GM19395 (cell line): ENCODE measurements around the gene CYRIA.

ENCODE experiments used
- ATAC-seq: cut with Tn5 transposase; IDR thresholded peaks from one replicate; pipeline ENCODE4 v1.9.1; 2021; ENCODE audit warnings: mild to moderate bottlenecking, moderate library complexity; ENCODE audit not compliant: unreplicated experiment

CYRIA gene

GRCh38 chr2:16671760-16672159 is 6.1 kb upstream of the CYRIA start:
- no peak for ATAC-seq

DNA sequence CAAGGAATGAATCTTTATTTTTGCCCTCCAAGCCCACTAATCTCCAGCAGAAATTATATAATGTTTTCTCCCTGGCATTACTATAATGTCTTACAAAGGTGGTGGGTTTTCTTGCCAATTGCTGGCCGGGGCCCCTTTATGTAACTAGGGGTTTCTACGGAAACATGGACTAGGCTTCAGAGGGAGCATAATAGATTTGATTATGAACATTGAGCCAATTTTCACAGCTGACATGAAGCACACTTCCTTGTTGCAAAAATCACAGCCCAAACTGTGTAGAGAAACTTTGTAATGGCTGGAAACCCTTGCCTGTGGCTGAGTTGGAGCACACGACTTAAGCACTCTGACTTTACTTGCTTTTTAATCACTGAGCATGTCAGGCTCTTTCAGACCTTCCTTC is 3.8 kb upstream of the CYRIA start:
- no peak for ATAC-seq

GRCh38 chr2:16666449-16666801 is 791 bp upstream of the CYRIA start:
- peak; percentile 18 for ATAC-seq

GRCh38 chr2:16664809-16665747 is 556 bp downstream of the CYRIA start:
- ATAC-seq, result peak; percentile 23

DNA sequence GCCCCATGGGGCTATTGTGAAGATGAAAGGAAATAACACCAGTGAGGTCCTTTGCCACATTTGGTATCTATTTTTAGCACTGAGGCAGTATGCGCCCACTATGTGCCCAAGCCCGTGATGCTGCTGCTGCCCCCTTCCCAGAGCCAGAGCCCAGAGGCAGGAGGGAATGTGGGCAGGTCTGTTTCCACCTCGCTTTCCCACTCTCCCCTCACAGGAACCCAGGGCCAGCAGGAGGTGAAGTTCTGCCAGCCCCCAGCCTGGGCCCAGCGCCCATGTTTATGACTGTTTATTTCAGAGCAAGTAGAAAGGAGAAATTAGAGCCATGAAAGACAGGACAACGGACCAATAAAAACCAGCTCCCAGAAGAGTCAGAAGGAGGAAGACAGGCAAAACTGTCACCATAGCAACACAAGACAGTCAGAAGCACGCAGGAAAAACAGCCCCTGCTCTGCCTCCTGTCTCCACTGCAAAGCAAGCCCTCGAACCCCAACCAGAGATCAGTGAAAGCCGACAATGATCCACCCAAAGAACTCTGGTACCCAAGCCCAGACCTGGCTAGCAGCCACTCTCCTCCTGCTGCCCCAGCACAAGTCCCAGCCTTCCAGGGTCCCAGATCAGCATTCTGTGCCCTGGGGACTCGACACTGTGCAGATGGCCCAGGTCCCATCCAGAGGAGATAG is 1.4 kb downstream of the CYRIA start:
- ATAC-seq, result no peak

DNA sequence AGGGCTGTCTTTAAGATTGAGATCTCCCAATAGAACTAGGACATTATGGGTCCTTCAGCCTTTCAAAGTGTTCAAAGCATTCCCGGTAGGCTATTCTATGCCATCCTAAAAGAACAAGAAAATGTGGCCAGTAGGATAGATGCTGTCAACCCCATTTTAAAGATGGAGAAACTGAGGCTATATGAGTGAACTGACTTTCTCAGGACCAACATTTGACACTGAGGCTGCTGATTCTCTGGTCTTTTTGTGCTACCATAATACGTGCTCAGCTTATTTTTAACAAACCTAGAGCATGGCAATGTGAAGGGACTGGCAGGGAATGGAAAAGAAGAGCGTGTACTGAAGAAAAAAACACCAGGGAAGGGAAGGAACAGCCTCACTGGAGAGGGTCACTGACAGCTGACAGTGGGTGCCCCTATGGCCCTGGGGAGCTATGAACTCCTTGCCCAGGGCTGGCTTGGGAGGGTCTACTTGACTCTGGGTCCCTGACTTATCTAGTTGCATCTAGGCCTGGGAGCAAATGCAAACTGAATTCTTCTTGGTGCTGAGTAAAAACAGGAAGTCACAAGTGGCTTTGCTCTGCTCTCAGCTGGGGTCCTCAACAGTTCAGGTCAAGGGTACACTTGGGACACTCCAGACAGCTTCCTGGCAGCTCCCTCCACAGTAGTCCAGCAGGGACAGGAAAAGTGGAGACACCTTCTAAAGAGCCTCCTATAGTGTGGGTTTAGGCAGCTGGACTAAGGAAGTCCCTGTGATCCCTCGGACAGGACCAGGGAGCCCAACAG is 2.3 kb downstream of the CYRIA start:
- no peak for ATAC-seq

GRCh38 chr2:16661936-16662839 is 3.4 kb downstream of the CYRIA start:
- ATAC-seq, result no peak

GRCh38 chr2:16661526-16661925 is 4.1 kb downstream of the CYRIA start:
- no peak for ATAC-seq

- ATAC-seq, result no peak
Measured at GRCh38 chr2:16660556-16660955, 5.1 kb downstream of the CYRIA start.

GRCh38 chr2:16660114-16660513 is 5.5 kb downstream of the CYRIA start:
- no peak for ATAC-seq

DNA sequence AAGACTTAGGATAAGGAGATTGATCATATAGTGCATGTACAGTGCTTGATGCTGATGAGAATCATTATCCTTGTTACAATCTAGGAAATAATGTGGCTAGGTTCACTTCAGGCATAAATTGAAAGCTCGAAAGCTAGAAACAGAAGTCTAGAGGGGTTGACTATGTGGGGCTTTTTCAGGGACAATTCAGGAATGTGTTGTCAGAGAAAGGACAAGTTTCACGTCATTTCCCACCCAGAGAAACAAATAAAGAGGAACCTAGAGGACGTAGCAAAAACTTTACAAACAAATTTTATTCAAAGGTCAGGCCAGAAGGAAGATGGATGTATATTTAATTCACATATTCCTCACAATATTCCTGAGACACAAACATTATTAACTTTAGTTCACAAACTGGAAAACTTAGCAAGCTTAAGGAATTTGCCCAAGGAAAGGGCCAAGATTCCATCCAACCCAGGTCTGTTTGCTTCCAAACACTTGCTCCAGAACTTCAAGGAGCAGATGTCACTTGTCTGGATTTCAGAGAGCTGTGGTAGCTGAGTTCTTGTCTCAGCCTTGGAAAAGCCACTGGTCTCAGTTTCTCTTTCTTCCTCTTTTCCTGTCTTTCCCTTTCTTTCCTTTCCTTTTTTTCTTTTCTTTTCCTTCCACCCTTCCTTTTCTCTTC is 7.4 kb downstream of the CYRIA start:
- ATAC-seq, result no peak

DNA sequence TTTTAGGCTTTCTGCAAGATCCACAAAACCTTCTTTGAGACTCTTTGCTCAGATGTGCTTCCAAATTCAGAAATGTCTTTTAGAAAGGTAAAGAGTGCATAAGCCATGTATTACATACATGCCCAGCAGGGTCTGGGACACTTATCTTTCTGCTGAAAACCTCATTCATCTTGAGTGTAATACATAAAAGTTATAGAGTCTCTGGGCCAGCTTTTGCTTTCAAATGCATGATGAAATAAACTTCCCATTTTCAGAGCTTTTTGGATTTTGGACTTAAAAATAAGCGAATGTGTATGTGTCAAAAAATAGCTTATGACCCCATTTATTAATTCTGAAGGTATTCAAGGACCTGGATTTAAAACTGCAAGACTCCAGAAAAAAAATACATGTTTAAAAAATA is 8.0 kb downstream of the CYRIA start:
- no peak for ATAC-seq

GRCh38 chr2:16656784-16657391 is 8.7 kb downstream of the CYRIA start:
- ATAC-seq, result peak; percentile 80

- ATAC-seq, result no peak
Measured at GRCh38 chr2:16655905-16656642, 9.6 kb downstream of the CYRIA start.

- no peak for ATAC-seq
Measured at GRCh38 chr2:16655445-16655837, 10.2 kb downstream of the CYRIA start.

DNA sequence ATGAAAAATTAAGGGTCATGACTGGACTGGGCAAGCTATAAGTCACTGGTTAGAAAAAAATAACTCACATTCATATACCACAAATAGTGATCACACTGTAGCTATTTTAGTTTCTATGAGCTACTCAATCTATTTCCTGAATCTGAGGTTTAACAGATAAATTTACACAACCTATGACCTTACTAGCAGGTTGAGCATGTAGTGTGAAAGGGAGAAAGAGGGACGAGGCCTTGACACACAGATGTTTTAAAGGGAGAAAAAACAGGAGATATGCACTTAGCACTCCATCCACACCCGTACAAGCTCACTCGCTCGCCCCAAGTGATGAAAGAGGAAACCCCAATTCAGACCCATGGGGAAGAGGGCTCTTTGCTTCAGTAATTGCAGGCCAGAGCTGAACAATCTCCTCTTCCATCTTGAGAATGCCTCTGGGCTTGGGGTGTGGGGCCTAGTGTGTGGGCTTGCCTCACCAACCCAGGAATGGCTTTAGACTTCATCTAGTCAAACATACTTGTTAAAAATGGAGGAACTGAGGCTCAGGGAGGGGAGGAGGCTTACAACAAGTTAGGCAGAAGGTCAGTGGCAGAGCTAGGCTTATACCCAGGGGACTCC is 10.7 kb downstream of the CYRIA start:
- peak; percentile 23 for ATAC-seq

DNA sequence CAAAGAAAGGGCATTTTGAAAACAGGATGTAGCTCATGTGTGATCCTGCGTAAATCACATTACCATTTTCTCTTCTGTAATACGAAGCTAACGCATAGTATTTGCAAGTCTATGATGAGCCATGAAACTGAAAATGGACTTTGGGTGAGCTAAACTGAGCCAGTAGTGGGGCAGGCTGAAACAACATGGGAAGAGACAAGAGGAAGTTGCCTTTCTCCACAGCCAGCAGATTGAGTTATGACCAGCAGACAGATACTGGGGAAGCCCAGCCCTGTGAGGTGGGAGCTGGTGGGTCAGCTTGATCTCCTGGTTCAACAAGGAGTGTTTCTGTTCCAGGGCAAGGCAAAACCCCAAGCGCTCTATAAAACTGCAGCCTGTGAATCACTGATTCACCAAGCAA is 11.8 kb downstream of the CYRIA start:
- peak; percentile 64 for ATAC-seq

GRCh38 chr2:16653083-16653375 is 12.6 kb downstream of the CYRIA start:
- no peak for ATAC-seq
